Measurements from ENCODE around the gene TMTC4.
"Not testable (repeated sequence)": the region's sequence is repeated elsewhere in the genome, so short reads cannot be mapped to it uniquely, and the experiment has no call there.

Gene TMTC4

GRCh38 chr13:100580045-100580444 lies 94.5 kb downstream of the TMTC4 start:
- DNase-seq: no peak

- DNase-seq: not testable (repeated sequence)
Observed at GRCh38 chr13:100577239-100577638, 97.4 kb downstream of the TMTC4 start.

DNA sequence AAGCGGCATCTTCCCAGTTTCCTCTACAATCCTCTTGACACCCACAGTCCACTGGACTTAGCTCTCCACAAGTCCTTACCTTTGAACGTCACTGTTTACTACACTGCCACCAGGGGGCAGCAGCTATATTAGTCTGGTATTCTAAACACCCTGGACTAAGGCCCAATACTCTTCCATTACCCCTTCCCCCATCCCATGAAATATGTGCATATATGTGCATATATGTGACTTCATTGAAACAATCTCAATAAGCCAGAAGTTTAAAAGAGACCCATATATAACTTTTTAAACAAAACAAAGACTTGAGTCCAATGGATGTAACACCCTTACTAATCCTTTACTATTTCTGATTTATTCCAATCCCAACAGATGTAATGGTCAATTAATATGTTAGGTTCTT lies 101.5 kb downstream of the TMTC4 start:
- DNase-seq: peak; percentile 90

DNA sequence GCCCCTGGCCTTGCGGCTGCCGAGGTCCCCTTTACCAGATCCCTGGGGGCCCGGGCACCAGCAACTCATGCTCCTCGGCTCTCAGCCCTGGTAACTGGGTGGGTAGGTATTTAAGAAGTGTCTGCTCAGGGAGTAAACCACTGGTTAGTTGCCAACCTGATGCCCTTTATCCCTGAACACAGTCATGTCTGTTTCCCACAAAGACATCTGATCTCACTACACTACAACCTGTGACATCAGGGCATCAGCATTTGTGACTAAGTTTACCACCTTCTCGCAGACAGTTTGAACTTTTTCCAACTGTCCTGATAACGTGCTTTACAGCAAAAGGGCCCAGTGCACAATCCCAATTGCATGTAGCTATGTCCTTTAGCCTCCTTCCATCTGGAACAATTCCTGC lies 108.1 kb downstream of the TMTC4 start:
- DNase-seq: no peak

DNA sequence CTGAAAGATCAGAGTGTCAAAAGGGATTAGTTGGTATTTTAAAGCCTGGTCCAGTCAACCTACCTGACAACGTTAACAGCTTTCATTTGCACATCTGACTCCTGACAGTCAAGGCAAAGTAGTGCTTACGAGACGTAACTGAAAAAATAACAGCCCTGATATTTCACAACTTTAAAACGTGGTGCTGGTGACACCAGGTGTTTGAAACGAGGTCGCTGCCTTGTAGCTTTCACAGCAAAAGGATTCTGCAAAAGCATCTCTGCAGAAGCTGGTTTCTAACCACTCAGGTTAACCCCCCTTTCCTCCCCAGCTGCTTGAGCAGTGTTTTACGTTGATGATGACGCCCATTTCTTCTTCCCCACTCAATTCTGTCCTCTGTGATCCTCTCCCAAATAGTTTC lies 109.3 kb downstream of the TMTC4 start:
- DNase-seq: no peak

DNA sequence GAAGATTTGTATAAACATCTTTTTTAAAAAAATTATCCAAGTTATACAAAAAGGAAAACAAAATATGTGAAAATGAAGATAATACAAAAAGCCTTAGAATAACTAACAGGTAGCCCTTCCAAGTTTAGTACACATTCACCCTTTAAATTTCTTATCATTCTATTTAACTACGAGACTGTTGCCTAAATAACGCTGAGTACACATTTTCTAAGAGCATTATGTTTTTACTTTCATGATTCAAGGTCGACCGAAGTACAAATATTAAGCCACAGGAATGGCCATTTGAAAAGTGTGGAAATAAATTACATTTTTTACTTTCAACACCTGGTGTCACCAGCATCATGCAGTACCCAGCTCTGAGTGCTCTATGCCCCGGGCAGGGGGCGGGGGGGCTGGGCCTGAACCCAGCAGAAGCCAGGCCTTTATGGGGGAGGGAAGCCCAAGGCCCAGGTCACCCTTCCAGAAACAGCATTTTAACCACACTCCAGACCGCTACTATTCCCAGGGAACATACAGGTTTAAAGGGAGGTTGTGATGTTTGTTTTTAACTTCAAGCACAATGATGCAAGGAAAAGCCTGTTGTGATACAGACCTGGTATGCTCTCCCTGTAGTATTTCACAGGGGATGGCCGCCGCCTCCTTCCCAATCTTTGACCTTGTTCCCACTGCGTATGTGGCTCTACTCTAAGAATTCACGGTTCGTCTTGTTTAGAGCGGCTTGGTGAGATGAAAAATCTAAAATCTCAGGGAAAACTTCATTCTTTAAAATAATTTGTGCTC lies 110.0 kb downstream of the TMTC4 start:
- no peak for DNase-seq

GRCh38 chr13:100563779-100564178 lies 110.8 kb downstream of the TMTC4 start:
- DNase-seq: no peak

DNA sequence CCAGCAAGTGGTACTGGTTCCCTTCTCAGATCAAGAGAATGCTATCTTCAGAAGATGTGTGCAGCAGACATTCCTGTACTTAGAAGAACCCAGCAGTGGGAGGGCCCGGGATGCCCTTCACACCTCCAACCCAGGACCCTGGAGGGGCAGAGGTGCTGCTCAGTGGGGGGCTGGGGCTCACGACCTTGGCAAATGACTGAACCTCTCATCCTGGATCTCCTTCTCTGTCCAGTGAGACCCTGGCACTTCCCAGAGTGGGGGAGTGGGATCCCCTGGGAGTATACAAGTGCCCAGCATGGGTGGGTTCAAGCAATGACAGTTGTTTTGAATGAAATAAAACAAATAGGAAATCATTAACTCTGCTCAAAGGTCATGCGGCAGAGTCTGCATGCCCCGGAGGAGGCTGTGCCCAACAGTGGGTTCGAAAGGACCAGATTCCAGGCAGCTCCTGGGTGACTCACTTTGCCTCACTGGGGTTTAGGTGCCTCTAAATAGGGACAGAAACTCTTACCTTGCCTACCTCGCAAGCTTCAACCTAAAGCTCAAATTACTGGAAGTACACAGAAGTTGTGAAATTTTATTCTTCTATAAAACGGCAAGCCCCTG lies 112.9 kb downstream of the TMTC4 start:
- no peak for DNase-seq

- DNase-seq: no peak
Observed at GRCh38 chr13:100561158-100561499, 113.5 kb downstream of the TMTC4 start.

- no peak for DNase-seq
Observed at GRCh38 chr13:100560498-100561157, 114.0 kb downstream of the TMTC4 start.

- DNase-seq: no peak
Observed at GRCh38 chr13:100559886-100560285, 114.7 kb downstream of the TMTC4 start.
